Lower leg skin (tissue), 3 donors: ENCODE data around the gene RNPEP.

Experiments used
- CTCF ChIP-seq, 3 donors: fragments of 450-650 bp; IDR thresholded peaks; one replicate each; pipeline ENCODE4 v1.5.1; 2016; ENCODE audit warnings: antibody characterized with exemption in 3 of 3, mild to moderate bottlenecking in 3 of 3, moderate library complexity in 2 of 3
- POLR2A ChIP-seq, 2 donors: fragments of 450-650 bp; IDR thresholded peaks; one replicate each; pipeline ENCODE4 v1.6.1; 2016 to 2017; ENCODE audit warnings: antibody characterized with exemption in 2 of 2, mild to moderate bottlenecking in 1 of 2, moderate library complexity in 1 of 2

DNA sequence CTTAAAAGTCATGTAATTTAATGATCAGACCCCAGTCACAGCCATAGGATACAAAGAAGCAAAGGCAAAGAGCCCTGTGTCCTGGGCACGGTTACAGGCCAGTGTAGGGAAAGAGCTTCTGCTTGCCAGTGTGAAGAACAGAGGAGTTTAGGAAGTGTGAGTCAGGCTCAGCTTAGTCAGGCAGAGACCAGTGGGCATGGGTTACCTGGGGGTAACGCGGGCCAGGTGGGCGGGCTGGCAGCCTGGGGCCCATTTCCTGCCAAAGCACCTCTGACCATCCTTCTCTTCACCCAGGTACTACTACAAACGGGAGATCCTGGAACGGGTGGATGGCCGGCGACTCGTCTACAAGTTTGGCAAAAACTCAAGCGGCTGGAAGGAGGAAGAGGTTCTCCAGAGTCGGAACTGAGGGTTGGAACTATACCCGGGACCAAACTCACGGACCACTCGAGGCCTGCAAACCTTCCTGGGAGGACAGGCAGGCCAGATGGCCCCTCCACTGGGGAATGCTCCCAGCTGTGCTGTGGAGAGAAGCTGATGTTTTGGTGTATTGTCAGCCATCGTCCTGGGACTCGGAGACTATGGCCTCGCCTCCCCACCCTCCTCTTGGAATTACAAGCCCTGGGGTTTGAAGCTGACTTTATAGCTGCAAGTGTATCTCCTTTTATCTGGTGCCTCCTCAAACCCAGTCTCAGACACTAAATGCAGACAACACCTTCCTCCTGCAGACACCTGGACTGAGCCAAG lies 32.6 kb downstream of the RNPEP start:
- TF ChIP-seq CTCF (IDR thresholded peaks at IDR 0.05) (no peak), POLR2A (IDR thresholded peaks at IDR 0.05) (no peak)
